GM18909 (cell line): ENCODE data around the gene SLC35C1.

Experiments
- ATAC-seq: cut with Tn5 transposase; IDR thresholded peaks from one replicate; pipeline ENCODE4 v1.9.1; 2021; ENCODE audit warnings: mild to moderate bottlenecking; ENCODE audit not compliant: unreplicated experiment, poor library complexity

SLC35C1 gene

DNA sequence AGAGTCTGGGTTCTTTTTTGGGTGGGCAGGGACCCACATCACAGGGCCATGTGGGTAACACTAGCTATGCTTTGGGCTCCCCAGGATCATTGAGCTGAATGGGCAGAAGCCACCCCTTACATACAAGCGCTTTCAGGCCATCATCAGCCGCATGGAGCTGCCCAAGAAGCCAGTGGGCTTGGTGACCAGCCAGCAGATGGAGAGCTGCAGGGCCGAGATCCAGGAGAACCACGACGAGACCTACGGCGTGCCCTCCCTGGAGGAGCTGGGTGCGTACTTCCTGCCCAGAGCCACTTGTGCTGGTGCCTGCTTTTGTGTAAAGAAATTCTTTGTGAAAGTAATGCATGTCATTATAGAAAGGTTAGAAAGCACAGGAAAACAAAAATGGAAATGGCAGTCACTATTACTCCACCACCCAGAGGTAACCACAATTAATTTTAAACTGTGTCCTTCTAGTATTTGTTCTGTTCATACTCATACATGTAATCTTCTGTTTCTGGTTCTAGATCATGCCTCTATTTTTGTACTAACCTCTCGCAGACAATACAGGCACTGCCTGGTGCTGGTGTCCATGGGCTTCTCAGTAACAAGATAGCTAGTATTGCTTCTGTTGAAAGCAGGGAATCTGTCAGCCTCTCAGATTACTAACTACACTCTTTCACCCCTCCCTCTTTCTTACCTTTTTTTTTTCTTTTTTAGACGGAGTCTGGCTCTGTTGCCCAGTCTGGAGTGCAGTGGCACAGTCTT lies 56.0 kb downstream of the SLC35C1 start:
- ATAC-seq: no peak
